D341Med (cell line): Measurements from ENCODE around the gene SLC22A23.

ENCODE experiments used
- DNase-seq: peaks from one replicate; pipeline ENCODE4 v3.0.0; 2012; ENCODE audit warnings: low spot score

SLC22A23 gene

DNA sequence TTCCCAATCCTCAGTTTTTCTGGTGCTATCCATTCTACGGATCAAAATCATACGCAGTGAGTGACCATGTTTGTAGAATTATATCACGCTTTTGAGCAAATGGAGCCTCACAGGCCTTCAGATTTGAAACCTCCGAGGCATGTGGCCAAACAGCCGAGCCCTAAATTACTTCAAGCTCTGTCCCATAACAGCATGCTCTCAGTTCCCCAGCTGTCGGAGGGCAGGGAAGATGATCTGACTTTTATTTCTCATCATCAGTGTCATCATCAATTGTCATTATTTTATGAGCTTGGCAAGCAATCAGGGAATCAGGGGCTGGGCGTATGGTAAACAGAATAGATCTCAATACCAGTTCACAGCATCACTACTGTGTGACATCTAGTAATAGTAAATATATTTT is 124.9 kb downstream of the SLC22A23 start:
- no peak for DNase-seq

DNA sequence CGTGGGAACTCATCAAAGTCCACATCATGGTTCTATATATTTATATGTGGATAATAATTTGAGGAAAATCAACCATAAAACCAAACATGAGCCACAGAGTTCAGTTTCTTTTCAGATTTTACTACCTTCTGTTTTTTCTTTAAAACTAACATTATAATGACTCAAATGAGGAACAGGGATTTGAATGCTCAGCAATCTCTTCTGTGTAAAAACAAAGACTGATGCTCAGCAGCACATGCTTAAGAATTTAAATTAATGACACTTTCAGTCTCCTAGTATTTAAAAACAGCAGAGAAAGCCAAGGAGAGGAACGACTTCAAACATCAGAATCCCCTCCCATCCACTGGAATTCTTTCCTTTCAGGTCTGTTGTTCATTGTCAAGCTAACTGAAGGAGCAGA is 125.4 kb downstream of the SLC22A23 start:
- DNase-seq = no peak

DNA sequence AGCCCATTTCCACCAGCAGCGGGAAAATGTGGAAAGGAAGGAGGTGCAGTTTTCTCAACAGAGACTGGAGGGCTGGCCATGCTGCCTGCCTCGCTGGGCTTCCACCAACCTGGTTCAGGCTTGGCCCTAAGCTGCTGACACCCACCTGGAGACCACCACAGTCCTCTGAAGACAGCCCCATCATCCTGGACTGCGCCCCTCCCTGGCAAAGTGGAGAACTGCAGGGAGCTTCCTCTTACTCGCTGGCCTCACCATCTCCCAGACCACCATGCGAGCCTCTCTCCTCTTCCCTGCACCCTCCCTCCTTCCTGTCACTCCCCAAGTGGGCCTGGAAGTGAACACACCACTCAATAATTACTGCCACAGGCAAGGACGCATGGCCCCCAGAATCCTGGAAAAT is 126.7 kb downstream of the SLC22A23 start:
- no peak for DNase-seq

DNA sequence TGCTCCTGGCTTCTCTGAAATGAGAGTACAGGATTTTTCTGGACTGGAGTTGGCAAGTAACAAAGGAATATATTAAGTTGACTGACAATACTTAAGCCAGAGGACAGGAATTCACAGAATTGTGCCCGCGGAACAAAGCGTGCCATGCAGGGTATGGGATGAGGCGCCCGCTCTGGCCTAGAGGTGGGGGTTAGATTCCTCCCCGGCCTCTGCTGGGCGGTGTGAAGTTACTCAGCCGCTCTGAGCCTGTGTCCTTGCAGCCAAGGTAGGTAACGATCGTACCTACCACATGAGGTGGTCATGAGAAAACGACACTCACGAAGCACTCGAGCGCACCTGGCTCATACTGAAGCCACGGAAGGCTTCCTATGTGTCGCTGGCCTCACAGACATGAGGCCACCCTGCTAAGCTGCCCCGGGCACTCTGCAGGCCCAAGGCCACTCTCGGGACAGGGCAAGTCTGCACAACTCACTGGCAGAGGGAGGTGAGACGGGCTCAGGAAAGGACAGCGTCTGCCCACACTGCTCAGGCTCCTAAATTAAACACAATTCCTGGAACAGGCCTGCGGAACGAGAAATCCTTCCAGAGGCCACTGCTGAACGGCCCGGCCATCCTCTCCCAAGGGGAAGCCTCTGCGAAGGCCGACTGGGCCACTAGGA is 127.3 kb downstream of the SLC22A23 start:
- no peak for DNase-seq

DNA sequence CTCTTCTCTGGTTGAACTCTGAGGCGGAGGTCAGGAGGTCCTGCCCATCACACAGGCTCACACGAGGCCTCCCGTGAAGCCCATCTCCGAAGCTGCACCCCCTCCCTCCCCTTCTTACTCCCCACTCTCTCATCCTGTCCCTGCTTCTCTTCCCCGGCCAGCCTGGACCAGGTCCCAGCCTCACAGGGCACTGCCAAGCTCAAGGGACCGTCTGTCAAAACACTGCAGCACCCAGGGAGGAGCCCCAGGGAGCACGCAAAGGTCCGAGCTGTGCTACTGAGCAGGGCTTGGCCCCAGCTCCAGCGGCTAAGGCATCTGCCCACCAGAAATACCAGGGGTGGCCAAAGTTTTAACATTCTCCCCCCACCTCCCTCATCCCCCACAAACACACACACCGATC is 128.1 kb downstream of the SLC22A23 start:
- DNase-seq = no peak

DNA sequence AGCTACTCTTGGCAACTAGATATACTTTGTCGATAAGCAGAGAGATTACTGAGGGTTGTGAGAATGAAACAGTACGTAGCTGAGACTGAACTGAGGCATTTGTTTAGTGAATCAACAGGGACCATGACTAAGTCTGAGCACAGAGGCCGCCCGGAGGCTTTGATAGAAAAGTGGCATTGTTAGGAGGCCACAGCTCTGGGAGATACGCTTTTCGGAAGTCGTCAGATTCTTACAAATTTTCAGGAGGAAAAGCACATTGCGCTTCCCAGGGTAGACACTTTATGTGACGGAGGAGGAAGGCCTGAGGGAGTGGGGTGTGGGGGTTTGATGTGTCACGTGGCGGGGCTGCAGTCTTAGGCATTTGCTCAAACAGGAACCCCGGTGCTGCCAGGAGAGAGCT is 128.7 kb downstream of the SLC22A23 start:
- no peak for DNase-seq

DNA sequence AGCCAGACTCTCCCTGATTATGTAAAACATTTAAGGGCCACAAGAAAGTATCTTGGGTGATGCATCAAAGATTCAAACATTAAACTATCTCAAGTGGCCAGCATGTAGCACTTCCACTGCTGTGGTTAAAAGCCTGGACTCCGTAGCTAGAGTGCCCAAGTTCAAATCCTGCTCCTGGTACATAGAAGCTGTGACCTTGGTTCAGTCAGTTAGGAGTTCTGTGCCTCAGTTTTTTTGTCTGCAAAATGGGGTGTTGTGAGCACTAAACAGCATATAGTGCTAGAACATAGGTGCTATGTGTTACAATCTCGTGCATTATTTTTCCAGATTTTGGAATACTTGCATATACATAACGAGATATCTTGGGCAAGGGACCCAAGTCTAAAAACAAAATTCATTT is 129.4 kb downstream of the SLC22A23 start:
- no peak for DNase-seq

DNA sequence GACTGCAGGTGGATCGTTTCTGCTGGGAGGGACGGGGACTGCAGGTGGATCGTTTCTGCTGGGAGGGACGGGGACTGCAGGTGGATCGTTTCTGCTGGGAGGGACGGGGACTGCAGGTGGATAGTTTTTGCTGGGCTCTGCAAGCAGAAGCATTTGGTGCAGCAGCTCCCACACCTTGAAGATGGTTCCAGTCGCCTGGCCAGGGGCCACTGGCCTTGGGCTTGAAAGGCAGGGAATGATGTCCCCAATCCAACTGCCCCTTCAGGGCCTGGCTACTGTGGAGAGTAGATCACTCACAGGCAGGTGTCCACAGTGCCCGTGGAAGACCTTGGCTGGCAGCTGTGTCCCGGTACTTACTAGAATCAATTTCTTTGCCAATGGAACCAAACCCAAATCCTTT is 129.9 kb downstream of the SLC22A23 start:
- DNase-seq = no peak

DNA sequence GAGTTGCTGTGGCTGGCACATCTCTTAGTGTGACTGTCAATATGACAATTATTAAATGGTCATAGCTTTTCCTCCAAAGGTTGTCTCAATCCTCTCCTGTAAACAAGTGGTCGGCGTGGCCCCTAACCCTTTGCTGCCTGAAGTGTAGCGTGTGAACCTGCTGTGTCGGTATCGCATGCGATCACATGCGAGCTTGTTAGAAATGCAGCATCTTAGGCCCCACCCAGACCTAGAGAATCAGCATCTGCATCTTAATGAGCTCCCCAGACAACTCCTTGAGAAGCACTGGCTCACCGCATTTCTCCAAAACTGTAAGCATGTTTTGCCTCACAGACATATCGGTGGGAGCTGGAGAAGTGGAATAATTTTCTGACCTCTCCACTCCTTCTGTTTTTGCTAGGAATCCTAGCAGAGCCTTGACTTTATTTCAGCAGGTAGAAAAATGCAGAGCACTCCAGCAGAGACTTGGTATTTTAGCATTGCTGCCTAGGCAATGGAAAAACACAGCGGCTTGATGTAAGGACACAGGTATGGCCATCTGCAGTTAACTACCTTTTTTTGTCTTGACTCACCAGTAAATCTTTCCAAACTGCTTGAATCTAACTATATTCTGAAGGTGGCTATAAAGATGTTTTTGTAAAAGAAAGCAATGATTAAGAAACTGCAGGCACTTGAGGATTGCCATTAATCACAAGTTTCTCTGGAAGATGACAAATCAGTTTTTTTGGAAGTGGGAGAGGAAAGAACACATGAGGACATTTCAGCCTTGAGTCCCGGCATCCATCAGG is 130.5 kb downstream of the SLC22A23 start:
- no peak for DNase-seq

DNA sequence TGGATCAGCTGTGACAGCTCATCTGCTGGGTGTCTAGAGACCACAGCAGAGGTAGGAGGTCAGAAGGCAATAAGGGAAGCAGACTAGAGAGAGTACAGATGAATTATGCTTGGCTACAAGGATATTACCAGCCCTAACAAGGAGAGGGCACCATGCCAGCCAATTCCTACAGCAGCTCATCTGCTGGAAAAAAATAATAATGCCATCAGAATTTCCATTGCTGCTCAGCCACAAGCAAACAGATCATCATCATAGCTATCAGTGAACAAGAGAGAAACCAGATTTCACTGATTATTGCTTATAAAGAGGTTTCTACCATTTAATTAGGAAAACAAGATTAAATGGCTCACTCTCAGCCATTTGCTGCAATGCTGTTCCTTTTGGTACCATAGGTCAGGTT is 131.6 kb downstream of the SLC22A23 start:
- no peak for DNase-seq

DNA sequence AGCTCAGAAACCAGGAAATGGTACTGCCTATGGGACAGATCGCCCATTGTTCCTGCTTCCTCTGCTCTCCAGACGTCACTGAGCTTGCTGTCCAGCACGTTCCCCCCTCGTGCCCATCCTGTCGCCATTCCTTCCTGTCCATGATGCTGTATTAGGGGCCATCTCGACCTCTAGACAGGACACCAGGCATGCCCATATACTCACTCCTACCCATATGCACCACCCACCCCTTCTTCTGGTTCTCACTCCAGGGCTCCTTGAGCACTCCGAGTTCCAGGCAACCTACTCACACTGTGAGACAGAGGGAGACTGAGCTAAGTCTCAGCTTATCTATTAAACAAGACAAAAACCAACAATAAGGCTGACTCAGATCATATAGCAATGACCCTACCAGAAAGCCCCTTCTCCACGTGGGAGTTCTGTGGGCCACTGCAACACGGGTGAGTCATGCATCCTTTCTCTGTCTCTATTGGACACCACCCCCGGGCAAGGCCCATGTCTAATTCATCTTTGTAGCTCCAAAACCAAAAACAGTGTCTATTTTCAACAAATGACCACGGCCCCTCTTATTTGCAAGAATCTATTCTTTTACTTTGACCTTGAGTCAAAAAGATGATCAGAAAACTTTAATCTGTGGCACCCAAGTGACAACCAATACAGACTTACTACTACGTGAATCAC is 132.4 kb downstream of the SLC22A23 start:
- no peak for DNase-seq

DNA sequence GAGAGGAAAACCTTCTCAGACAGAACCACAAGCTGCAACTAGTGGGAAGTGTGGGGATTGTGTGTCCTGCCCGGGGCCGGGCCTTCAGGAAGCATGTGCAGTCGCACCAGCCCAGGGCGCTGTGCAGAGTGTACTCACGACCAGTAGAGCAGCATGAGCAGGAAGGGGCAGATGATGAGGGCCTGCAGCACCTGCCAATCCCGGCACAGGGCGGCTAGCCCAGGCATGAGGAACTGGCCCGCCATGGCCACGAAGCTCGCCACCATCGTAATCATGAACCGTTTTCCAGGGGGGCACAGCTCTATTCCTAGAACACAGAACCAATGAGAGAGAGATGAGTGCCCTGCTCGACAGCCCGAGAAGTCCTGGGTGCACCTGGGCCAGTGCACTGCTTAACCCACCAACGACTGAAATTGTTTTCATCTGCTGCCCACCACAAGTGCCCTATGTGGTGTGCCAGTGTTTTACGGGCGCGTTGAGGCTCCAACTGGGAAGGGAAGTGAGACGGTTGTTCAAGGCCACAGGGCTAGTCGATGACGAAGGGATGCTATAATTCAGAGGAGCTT is 133.1 kb downstream of the SLC22A23 start:
- DNase-seq = no peak

DNA sequence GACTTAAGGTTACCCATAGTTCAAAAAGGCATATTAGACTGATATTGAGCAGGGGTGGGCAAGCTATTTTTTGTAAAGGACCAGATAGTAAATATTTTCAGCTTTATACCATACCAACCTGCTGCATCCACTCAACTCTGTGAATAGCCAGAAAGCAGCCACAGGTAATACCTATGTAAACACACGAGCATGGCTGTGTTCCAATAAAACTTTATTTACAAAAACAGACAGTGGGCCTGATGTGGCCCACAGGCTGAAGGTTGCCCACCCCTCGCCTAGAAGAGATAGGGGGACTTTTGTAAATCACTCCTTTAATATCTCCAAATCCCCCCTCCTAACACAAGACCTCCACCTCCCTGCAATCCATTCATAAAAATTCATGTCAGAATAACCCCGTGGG is 133.7 kb downstream of the SLC22A23 start:
- no peak for DNase-seq

DNA sequence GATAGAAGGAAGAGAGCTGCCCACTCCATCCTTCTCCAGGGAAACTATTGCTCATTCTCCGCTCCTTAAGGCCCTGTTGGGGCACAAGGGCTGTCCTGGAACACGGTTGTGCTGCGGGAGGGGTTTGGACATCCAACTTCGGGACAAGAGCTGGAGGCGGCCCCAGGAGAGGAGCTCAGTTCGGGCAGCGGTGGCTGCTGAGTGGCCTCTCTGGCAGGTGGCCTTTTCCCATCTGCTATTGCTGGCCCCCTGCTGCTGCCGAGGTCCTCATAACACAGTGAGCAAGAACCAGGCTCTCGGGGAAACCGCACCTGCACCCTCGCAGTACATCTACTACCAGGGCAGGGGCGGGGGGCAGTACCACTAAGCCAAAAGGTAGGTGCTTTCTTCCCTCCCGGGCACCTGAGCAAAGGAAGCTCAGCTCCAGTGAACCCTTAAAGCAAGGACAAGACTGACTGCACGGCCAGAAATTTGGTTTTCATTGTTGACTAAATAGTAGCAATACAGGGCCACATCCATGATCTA is 134.4 kb downstream of the SLC22A23 start:
- no peak for DNase-seq

DNA sequence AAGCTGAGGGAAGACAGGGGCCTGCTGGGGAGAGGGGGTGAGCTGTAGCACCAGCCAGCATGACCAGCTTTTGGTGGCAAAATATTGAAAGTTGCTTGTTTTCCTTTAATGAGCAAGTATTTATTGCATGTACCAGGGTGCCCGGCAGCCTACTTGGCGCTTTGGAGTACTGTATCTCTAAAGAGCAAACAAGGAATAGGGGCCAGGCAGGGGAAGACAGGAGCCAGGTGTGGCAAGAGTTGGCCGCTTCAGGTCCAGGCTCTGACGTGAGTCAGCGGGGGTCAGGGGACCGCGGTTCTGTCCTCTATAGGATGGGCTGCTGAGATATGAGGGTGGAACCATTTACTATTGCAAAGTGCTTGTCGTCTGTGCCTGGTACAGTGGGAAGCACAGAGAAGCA is 135.0 kb downstream of the SLC22A23 start:
- no peak for DNase-seq

DNA sequence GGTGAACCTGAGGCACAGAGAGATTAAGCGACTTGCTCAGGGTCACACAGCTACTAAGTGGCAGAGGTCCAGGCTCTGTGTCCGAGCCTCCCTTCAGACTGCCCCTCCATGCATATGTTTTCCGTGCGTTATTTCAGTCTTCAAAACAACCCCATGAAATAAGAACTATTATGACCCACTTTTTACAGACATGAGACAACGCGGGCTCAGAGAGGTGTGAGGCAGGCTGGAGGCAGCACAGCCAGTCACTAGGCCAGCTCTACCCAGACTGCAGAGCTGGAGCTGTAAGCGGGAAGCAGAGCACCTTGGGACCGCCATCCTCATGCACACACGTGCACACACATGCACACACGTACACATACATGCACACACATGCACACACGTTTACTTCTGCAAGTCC is 135.8 kb downstream of the SLC22A23 start:
- no peak for DNase-seq

DNA sequence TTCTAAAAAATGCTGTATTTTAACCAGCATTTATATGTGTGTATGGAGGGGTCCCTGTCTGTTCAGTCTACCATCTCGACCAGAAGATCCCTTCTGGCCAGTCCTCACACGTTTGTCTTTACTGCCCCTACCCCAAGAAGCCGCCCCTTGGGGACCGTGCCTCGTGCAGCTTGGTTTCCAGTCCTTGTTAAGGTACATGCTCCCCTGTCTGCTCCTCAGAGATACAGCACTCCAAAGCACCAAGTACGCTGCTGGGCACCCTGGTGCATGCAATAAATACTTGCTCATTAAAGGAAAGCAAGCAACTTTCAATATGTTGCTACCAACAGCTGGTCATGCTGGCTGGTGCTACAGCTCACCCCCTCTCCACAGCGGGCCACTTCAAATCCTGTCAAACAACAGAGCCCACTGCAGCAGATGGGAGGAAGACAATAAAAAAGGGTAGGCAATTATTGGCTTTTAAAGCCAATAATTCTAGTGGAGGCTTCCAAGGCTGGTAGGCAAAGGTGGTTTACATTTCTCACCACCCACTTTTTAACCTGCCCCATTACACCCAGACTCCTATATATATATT is 136.5 kb downstream of the SLC22A23 start:
- DNase-seq = peak; percentile 73

DNA sequence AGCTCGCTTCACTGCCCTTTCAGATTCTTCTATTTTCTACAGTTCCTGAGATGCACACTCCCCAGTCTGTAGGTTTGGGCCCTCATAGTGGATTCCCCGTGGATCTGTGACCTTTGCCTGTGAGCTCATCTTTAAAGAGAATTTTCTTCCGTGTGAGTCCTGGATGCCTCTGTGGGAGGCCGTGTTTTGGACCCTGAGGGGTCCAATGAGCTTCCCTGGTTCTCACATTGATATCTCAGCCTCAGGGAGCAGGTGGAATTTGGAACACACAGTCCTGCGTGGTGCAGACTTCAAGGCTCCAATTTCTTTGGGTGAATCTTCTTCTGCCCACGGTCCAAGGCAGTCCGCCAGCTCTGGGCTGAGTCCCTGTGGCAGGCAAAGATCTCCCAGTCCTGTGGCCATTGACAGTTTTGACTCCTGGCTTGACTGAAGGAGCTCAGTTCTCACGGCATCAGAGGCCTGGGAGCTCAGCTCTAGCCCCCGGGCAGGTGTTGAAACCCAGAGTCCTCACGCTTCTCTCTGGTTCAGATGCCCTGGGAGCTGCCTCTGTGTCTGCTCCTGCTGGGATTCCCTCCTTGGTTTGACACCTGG is 137.1 kb downstream of the SLC22A23 start:
- no peak for DNase-seq

DNA sequence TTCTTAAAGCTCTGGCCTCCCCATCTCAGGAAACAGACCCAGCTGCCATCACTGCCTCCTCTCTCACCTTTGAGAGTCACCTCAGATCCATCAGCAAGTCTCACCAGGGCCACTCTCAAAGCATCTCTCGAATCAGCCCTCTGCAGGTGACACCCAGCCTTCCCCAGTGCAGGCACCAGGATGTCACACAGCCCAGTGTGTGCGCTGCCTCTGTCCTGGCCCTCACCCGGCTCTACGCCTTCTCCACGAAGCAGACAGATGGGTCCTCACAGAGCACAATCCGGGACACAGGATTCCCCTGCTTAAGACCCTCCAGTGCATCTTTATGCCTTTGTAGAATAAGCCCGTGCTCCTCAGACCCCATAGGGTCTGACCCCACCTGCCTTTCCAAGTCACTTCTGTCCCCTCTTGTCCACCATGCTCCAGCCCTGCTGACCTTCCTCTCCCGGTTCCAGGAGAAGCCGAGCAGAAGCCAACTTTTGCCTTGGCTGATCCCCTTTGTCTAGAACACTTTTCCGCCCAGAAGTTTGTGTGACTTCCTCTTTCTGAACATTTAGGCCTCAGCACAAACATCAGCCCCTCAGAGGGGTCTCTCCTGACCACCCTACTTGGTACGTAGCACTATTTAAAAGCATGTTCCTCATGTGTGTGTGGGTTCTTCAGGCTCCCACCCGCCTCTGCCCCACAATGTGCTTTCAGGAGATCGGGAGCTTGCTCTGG is 137.9 kb downstream of the SLC22A23 start:
- no peak for DNase-seq

DNA sequence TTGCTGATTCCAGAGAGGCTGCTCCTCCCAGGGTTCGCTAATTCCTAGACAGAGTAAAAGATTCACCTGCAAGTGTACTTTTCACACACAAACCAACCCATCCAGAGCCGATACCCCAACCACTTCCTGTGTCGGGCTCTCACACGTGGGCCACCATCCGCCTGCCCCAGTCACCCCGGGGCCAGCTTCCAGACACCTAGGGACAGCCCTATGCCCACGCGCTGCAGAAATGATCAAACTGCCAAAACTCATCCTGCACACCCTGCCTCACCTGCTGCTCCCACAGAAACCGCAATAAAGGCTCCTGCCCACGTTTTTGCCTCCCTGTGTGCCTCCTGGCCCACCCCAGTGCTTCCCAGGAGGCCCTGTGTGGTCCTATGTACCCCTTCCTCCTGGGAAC is 138.6 kb downstream of the SLC22A23 start:
- no peak for DNase-seq

DNA sequence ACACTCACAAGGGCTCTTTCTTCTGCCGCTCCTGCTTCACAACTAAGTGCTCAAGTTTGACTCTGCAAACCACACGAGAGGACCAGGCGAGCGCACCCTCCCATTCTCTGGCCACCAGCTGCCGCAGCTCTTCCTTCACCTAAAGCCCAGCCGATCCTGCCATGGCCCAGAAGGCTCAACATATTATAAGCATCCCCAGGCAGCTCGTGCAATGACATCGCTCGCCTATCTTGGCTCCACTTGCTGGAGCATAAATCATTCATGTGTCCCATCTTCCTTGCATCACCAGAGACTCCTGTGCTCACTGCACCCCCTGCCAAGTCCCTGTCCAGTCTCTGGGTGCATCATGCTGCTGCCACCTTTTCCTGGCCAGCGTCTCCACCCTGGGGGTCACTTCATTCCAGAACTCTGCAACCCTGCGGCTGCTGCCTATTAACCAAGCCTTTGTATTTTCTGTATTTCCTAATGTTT is 139.1 kb downstream of the SLC22A23 start:
- DNase-seq = no peak
